ENCODE measurements around the gene NUP153.
"Not testable (repeated sequence)": the region's sequence is repeated elsewhere in the genome, so short reads cannot be mapped to it uniquely, and the experiment has no call there.

Gene NUP153

DNA sequence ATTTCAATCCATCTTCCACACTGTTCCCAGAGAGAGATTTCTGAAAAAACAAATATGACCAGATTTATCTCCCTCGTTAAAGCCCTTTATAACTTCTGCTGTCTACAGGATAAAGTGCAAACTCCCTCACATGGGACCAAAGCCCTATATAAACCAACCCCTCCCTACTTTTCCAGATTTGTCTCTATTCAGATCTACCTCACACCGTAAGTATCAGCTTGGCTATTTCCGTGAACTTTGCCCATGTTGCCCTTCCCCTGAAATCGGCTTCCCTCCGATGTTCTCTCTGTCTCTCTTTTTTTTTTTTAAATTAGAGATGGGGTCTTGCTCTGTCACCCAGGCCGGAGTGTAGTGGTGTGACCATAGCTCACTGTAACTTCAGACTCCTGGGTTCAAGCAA lies 118.7 kb downstream of the NUP153 start:
- TF ChIP-seq, protein P1, sequence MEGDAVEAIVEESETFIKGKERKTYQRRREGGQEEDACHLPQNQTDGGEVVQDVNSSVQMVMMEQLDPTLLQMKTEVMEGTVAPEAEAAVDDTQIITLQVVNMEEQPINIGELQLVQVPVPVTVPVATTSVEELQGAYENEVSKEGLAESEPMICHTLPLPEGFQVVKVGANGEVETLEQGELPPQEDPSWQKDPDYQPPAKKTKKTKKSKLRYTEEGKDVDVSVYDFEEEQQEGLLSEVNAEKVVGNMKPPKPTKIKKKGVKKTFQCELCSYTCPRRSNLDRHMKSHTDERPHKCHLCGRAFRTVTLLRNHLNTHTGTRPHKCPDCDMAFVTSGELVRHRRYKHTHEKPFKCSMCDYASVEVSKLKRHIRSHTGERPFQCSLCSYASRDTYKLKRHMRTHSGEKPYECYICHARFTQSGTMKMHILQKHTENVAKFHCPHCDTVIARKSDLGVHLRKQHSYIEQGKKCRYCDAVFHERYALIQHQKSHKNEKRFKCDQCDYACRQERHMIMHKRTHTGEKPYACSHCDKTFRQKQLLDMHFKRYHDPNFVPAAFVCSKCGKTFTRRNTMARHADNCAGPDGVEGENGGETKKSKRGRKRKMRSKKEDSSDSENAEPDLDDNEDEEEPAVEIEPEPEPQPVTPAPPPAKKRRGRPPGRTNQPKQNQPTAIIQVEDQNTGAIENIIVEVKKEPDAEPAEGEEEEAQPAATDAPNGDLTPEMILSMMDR (IDR thresholded peaks at IDR 0.05; ENCODE audit: borderline replicate concordance, control extremely low read depth, extremely low read depth, insufficient read depth, missing control alignments): no peak

DNA sequence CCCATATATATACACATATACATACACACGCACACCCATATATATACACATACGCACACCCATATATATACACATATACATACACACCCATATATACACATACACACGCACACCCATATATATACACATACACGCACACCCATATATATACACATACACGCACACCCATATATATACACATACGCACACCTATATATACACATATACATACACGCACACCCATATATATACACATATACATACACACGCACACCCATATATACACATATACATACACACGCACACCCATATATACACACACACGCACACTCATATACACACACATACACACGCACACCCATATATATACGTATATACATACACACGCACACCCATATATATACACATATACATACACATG lies 120.1 kb downstream of the NUP153 start:
- not testable (repeated sequence) for DNase-seq (ENCODE audit: low spot score)
- in situ Hi-C loops (cut with MboI; ENCODE audit: low sequenced_read_pairs, unreplicated experiment): loop anchor here (10.0 kb wide), 1 partner anchor 432 kb away; no protein-coding TSS in a partner anchor

More for the DNA sequence above, 118.7 kb downstream of the NUP153 start:
- no peak for DNase-seq (ENCODE audit: low spot score)
- in situ Hi-C loops (cut with MboI; ENCODE audit: low sequenced_read_pairs, unreplicated experiment): loop anchor here (10.0 kb wide), 1 partner anchor 433 kb away; no protein-coding TSS in a partner anchor

DNA sequence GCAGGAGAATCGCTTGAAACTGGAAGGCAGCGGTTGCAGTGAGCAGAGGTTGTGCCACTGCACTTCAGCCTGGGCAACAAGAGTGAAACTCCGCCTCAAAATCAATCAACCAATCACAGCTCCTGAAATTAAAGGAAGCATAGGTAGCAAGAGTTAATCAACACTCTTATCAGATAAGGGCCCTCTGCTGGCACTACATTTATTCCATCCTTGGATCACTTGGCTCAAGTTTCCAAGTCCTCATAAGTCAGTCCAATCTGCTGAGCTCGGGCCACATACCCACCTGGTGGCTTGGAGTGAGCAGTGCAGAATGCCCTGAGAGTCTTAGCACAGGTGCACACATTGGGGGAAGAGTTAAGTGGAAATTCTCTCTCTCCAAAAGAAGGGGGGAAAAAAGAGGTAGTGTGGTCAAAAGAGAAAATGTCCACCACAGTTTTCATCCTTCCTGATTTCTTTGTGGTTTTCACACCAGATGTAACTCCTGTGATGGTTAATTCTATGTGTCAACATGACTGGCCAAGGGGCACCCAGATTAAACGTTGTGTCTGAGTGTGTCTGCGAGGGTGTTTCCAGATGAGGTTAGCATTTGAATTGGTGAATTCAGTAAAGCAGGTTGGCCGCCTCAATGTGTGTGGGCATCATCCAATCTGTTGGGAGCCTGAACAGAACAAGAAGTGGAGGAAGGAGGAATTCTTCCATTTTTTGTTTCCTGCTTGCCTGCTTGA lies 120.8 kb downstream of the NUP153 start:
- in situ Hi-C loops (cut with MboI; ENCODE audit: low sequenced_read_pairs, unreplicated experiment): loop anchor here (10.0 kb wide), 1 partner anchor 431 kb away; no protein-coding TSS in a partner anchor
- TF ChIP-seq, protein P1 (IDR thresholded peaks at IDR 0.05; ENCODE audit: borderline replicate concordance, control extremely low read depth, extremely low read depth, insufficient read depth, missing control alignments): no peak
- DNase-seq (ENCODE audit: low spot score): no peak

DNA sequence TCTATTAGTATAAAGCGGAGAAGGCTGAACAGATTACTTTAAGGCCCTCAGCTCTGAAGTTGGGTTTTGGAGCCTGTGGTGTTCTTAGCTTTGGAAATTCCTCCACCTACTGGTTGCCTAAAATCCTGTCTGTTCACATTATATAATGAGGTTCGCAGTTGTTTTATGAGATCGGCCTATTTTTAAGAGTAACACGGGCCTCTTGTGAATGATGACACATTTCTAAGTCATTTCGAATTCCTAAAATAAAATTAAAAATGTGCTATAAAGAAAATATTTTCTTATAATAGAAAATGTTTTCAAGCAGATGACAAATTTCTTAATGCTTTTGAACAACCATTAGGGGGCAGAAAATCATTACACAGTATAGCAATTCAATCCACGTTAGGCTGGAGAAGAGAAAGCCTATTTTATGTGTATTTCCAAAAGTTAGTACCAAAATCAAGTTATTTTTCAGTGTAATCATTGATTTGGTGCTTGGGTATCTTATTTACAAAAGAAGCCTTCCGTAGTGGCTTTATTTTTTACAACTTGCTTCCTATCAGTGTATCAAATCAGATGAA lies 122.4 kb downstream of the NUP153 start:
- TF ChIP-seq, protein P1 (IDR thresholded peaks at IDR 0.05; ENCODE audit: borderline replicate concordance, control extremely low read depth, extremely low read depth, insufficient read depth, missing control alignments): peak; percentile 36
- peak; percentile 57 for DNase-seq (ENCODE audit: low spot score)
- in situ Hi-C loops (cut with MboI; ENCODE audit: low sequenced_read_pairs, unreplicated experiment): loop anchor here (5.0 to 10.0 kb wide), 2 partner anchors 223 to 430 kb away; no protein-coding TSS in a partner anchor

DNA sequence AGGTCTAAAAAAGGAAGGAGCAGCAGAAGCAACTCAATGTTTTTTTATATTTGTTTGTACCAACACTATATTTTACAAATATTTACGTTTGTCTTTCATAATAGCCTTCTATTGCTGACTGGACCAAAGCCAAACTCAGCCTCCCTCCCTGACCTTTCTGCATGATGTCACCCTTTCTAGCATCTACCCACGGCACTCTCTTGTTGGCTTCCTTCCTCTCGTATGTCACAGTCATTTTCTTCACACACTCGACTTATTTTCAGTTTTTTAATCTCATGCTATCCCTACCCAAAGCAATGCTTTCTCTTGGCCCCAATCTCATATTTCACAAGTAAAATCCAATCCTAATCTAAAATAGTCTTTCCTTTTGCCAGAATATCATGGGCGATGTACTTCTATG lies 122.9 kb downstream of the NUP153 start:
- TF ChIP-seq, protein P1 (IDR thresholded peaks at IDR 0.05; ENCODE audit: borderline replicate concordance, control extremely low read depth, extremely low read depth, insufficient read depth, missing control alignments): no peak
- in situ Hi-C loops (cut with MboI; ENCODE audit: low sequenced_read_pairs, unreplicated experiment): loop anchor here (5.0 to 10.0 kb wide), 2 partner anchors 223 to 429 kb away; no protein-coding TSS in a partner anchor
- no peak for DNase-seq (ENCODE audit: low spot score)

DNA sequence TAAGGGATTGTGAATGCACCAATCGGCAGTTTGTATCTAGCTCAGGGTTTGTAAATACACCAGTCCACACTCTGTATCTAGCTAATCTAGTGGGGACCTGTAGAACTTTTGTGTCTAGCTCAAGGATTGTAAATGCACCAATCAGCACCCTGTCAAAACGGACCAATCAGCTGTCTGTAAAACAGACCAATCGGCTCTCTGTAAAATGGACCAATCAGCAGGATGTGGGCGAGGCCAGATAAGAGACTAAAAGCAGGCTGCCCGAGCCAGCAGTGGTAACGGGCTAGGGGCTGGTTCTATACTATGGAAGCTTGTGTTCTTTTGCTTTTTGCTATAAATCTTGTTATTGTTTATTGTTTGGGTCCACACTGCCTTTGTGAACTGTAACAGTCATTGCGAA lies 125.4 kb downstream of the NUP153 start:
- DNase-seq (ENCODE audit: low spot score): not testable (repeated sequence)
- in situ Hi-C loops (cut with MboI; ENCODE audit: low sequenced_read_pairs, unreplicated experiment): loop anchor here (5.0 to 10.0 kb wide), 2 partner anchors 226 to 426 kb away; no protein-coding TSS in a partner anchor

DNA sequence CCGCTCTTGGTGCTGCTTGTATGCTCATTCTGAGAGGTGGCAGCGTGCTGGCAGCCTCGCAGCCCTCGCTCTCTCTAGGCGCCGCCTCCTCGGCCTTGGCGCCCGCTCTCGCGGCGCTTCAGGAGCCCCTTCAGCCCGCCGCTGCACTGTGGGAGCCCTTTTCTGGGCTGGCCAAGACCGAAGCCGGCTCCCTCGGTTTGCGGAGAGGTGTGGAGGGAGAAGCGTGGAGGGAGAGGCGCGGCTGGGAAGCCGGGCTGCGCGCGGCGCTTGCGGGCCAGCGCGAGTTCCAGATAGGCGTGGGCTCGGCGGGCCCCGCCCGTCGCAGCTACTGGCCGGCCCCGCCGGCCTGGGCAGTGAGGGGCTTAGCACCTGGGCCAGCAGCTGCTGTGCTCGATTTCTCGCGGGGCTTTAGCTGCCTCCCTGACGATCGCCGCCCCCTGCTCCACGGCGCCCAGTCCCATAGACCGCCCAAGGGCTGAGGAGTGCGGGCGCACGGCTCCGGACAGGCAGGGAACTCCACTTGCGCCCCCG lies 126.1 kb downstream of the NUP153 start:
- DNase-seq (ENCODE audit: low spot score): peak; percentile 47
- TF ChIP-seq, protein P1 (IDR thresholded peaks at IDR 0.05; ENCODE audit: borderline replicate concordance, control extremely low read depth, extremely low read depth, insufficient read depth, missing control alignments): no peak
- in situ Hi-C loops (cut with MboI; ENCODE audit: low sequenced_read_pairs, unreplicated experiment): loop anchor here (5.0 to 10.0 kb wide), 2 partner anchors 227 to 426 kb away; no protein-coding TSS in a partner anchor
